Measurements from ENCODE around the gene SYNC. TPM values are rescaled to one million over a fixed set of nuclear protein-coding genes. Genes with fewer than 3 reads are reported as not detected.
A peak's percentile ranks its signal among the peaks of the same experiment; 100 is the strongest.
"Not testable (repeated sequence)": the region's sequence is repeated elsewhere in the genome, so short reads cannot be mapped to it uniquely, and the experiment has no call there.

Gene SYNC
- total RNA-seq, 1 donor from 2014 or later, result 131 TPM

- peak; percentile 94 for DNase-seq (ENCODE audit: low read depth)
Observed at GRCh38 chr1:32695098-32695904, 7.3 kb downstream of the SYNC start.

- DNase-seq (ENCODE audit: low read depth), result no peak
Observed at GRCh38 chr1:32693455-32694174, 9.0 kb downstream of the SYNC start.

DNA sequence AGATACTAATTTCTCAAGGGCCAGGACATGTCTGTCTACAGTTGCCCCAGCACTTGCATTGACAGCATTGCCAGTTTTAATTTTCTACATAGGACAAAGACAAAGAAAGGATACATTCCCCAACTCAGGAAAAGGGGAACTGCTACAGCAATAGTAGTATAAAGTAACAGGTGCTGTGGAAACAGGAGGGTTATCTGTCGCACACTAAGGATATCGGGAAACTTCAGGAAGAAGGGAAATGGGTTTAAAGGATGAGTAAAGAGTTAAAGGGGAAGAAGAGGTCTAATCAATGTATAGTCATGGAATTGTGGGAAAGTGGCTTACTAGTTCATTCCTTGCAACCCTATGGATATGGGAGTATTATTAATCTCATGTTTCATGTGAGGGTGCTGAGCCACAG lies 16.2 kb downstream of the SYNC start:
- no peak for DNase-seq (ENCODE audit: low read depth)

GRCh38 chr1:32685498-32685897 lies 17.1 kb downstream of the SYNC start:
- no peak for DNase-seq (ENCODE audit: low read depth)

DNA sequence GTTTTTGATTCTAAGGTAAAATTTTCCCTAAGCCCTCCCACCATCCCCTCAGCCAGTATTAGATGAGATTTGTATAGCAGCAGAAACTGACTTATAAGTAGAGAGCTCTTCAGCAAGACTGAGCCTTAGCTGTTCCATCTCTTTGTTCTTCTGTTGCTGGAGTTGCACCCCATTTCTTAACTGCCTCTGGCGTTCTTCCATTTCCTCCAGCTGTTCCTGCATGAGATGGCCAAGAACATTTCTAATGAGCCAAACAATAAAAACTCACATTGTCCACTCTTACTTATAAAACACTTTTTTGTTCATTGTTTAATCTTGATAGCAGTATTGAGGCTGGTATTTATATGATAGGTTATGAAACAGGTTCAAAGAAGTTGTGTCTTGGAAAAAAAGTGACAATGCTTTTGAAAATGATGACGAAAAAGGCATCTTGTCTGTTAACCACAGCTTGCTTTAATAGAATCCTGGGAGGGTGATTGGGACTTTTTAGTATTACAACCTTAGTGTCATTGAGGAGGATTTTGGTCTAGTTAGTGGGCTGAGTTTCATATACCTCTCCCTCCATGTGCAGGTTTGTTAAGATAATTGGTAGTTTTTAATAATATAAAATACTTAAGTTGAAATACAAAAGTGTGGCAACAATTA lies 18.3 kb downstream of the SYNC start:
- DNase-seq (ENCODE audit: low read depth), result peak; percentile 78

- no peak for DNase-seq (ENCODE audit: low read depth)
Observed at GRCh38 chr1:32683397-32683796, 19.2 kb downstream of the SYNC start.

GRCh38 chr1:32681999-32682398 lies 20.6 kb downstream of the SYNC start:
- DNase-seq (ENCODE audit: low read depth), result no peak

DNA sequence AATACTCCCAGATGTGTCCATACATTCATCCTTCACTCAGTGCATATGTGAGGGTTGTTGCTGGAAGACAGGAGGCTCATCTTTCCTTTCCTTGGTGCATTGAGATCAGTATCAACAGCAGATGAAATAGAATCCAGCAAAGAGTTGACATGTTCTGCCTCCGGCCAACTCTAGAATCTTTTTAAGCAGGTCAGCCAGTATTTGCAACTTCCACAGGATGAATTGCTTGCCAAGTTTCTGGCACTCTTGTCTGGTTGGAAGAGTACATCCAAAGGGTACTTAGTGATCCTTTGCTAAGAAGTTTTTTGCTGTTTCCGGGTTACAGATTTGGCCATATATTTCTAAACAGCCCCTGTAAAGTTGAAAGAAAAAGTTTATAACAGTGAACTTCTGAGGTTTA lies 21.1 kb downstream of the SYNC start:
- DNase-seq (ENCODE audit: low read depth), result no peak

DNA sequence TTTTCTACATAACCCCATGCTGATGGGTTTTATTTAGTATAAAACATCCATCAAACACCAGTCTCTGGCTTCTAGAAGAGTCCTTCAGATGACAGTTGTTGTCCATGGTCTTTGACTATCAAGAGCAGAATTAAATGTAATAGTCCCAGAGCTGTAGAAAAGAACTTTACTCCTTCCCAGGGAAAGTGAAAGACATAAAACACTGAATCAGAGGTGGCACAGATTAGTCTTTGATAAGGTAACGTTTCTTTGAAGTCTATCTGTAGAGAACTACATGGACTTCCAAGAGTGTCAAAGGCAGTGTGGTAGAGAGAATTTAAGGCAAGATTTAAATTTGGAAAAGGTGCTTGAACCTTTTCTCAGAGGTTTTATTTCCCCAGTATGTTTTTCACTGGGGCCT lies 21.9 kb downstream of the SYNC start:
- no peak for DNase-seq (ENCODE audit: low read depth)

DNA sequence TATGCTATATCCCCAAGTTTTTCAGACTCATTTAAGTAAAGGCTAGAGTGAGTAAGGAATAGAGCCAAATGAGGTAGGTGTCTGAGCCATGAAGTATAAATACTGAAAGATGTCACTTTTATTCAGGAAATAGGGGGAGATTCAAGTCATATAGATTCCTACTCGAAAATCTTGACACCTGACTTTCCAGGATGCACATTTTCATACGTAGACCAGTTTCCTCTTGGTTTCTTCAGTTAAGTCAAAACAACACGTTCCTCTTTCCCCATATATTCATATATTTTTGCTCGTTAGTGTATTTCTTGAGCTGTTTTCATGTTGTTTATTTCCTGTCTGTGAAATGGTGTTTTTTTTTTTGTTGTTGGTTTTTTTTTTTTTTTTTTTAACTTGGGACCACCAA lies 22.6 kb downstream of the SYNC start:
- DNase-seq (ENCODE audit: low read depth), result not testable (repeated sequence)

GRCh38 chr1:32676945-32677344 lies 25.6 kb downstream of the SYNC start:
- no peak for DNase-seq (ENCODE audit: low read depth)

DNA sequence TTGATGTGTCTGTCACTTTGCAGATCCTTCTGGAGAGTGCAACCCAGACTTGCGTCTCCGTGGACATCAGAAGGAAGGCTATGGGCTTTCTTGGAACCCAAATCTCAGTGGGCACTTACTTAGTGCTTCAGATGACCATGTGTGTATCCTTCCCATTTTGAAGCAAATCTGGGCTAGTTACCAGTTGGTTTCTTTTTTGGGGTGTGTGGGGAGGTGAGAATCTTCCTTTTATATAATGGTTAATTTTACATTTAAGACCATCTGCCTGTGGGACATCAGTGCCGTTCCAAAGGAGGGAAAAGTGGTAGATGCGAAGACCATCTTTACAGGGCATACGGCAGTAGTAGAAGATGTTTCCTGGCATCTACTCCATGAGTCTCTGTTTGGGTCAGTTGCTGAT lies 33.9 kb downstream of the SYNC start:
- not testable (repeated sequence) for DNase-seq (ENCODE audit: low read depth)

DNA sequence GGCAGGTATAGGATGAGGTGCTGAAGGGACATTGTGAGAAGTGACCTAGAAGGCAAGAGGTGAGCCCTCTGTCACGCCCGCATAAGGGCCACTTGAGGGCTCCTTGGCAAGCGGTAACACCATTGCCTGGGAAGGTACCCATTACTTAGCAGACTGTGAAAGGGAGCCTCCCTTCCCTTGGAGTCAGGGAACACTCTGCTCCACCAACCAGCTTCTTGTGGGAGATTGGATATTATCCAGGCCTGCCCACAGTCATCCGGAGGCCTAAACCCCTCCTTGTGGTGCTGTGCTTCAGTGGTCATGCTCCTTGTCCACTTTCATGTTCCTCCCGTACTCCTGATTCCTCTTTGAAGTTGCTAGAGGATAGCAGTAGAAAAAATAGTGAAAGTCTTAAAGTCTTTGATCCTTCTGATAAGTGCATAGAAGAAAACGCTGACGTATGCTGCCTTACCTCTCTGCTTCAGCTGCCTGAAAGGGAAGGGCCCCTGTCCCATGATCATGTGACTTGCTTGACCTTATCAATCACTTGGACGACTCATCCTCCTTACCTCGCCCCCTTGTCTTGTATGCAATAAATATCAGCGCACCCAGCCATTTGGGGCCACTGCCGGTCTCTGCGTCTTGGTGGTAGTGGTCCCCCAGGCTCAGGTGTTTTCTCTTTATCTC lies 35.5 kb downstream of the SYNC start:
- peak; percentile 18 for DNase-seq (ENCODE audit: low read depth)

GRCh38 chr1:32665915-32666314 lies 36.7 kb downstream of the SYNC start:
- no peak for DNase-seq (ENCODE audit: low read depth)

- DNase-seq (ENCODE audit: low read depth), result no peak
Observed at GRCh38 chr1:32659581-32659980, 43.0 kb downstream of the SYNC start.

GRCh38 chr1:32652244-32652962 lies 50.2 kb downstream of the SYNC start:
- no peak for DNase-seq (ENCODE audit: low read depth)

- no peak for DNase-seq (ENCODE audit: low read depth)
Observed at GRCh38 chr1:32651461-32652073, 51.0 kb downstream of the SYNC start.

- DNase-seq (ENCODE audit: low read depth), result peak; percentile 97
Observed at GRCh38 chr1:32650752-32651460, 51.7 kb downstream of the SYNC start, which contains the start of gene RBBP4. RBBP4 (plus strand) TSS chr1:32651208; CDS start chr1:32651307, 99 bp downstream.

DNA sequence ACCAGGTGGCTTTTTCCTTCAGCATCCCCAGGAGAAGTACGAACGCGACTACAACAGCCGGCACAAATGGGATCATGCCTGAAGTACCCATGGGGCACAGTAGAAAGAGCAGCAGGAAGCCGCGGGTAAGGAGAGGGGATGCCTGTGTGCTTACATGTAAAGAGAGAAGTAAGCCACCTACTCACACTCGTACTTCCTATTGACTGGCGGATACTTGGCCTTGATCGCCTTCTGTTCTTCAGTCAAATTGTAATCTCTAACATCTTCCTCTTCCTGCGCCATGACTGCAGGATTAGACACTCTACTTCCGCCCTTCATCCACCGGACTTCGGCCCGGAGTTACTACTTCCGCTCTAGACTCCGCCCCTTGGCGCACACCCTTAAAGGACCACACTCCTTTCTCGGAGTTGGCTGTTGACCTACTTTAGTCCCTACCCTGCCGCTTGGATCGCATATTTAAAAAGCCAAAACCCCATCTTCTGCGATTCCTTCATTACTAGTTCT lies 52.3 kb downstream of the SYNC start, which contains the start of gene ZBTB8OS:
ZBTB8OS (minus strand) TSS at position 303 of the 504 bp plus-strand sequence; CDS start at position 282, 21 bp downstream.
- DNase-seq (ENCODE audit: low read depth), result peak; percentile 94
